Neural cell (in vitro differentiated cells): ENCODE data around the gene ASIC3. TPM values are rescaled to one million over a fixed set of nuclear protein-coding genes. Genes with fewer than 3 reads are reported as not detected.

ENCODE experiments used
- H2AFZ ChIP-seq: fragments of 200-600, 300-800 bp; sonication (generic), shearing (Covaris generic); 2 replicates; pipeline ENCODE4 v1.6.0; 2014; ENCODE audit warnings: low read depth, mild to moderate bottlenecking, antibody characterized with exemption, low read length, moderate library complexity
- H3F3A ChIP-seq: fragments of 200-600 bp; shearing (Covaris generic); 2 replicates; pipeline ENCODE4 v1.6.1; 2016; ENCODE audit warnings: mild to moderate bottlenecking, moderate library complexity, mixed read lengths, antibody characterized with exemption, low read length; ENCODE audit not compliant: insufficient read depth, poor library complexity, severe bottlenecking
- H3K27ac ChIP-seq: fragments of 200-600, 300-800 bp; sonication (generic), shearing (Covaris generic); 2 replicates; pipeline ENCODE4 v1.5.1; 2014; ENCODE audit warnings: mild to moderate bottlenecking, low read length, moderate library complexity
- H3K27me3 ChIP-seq: fragments of 300-800, 200-600 bp; sonication (generic), shearing (Covaris generic); 2 replicates; pipeline ENCODE4 v1.6.0; 2014; ENCODE audit warnings: mild to moderate bottlenecking, low read depth, low read length, moderate library complexity; ENCODE audit not compliant: insufficient read depth
- H3K36me3 ChIP-seq: fragments of 300-800, 200-600 bp; sonication (generic), shearing (Covaris generic); 2 replicates; pipeline ENCODE4 v1.5.1; 2014; ENCODE audit warnings: mild to moderate bottlenecking, antibody characterized with exemption, low read length, moderate library complexity; ENCODE audit not compliant: insufficient read depth
- H3K4me2 ChIP-seq: fragments of 300-800, 200-600 bp; sonication (generic), shearing (Covaris generic); 2 replicates; pipeline ENCODE4 v1.6.0; 2014; ENCODE audit warnings: mild to moderate bottlenecking, low read length
- H3K4me3 ChIP-seq: fragments of 300-800, 200-600 bp; sonication (generic), shearing (Covaris generic); 2 replicates; pipeline ENCODE4 v1.5.1; 2014; ENCODE audit warnings: mild to moderate bottlenecking, low read length, moderate library complexity
- H3K79me2 ChIP-seq: fragments of 200-600 bp; shearing (Covaris generic); replicated peaks from 2 replicates; pipeline ENCODE4 v1.6.0; 2014; ENCODE audit warnings: mild to moderate bottlenecking, low read length, moderate library complexity; ENCODE audit not compliant: insufficient read depth
- H3K9ac ChIP-seq: fragments of 300-800, 200-600 bp; sonication (generic), shearing (Covaris generic); 2 replicates; pipeline ENCODE4 v1.6.1; 2016; ENCODE audit warnings: mild to moderate bottlenecking, low read length, mixed read lengths
- H3K9me2 ChIP-seq: fragments of 200-600 bp; shearing (Covaris generic); 2 replicates; pipeline ENCODE4 v1.6.1; 2016; ENCODE audit warnings: mild to moderate bottlenecking, low read length, mixed read lengths; ENCODE audit not compliant: insufficient read depth
- H3K9me3 ChIP-seq: fragments of 200-600, 300-800 bp; sonication (generic), shearing (Covaris generic); 2 replicates; pipeline ENCODE4 v1.6.1; 2016; ENCODE audit warnings: mild to moderate bottlenecking, mixed run types, low read length, moderate library complexity, mixed read lengths
- H4K20me1 ChIP-seq: fragments of 200-600 bp; shearing (Covaris generic); 2 replicates; pipeline ENCODE4 v1.6.1; 2016; ENCODE audit warnings: mild to moderate bottlenecking, mixed run types; ENCODE audit not compliant: insufficient read depth
- EP300 ChIP-seq: fragments of 450-650 bp; conservative IDR thresholded peaks from 2 replicates; pipeline ENCODE4 v1.6.1; 2014; ENCODE audit warnings: antibody characterized with exemption, mild to moderate bottlenecking, moderate library complexity; ENCODE audit not compliant: poor library complexity, severe bottlenecking
- EZH2 ChIP-seq: fragments of 200-600, 300-800 bp; shearing (Covaris generic), sonication (generic); IDR thresholded peaks from 2 replicates; pipeline ENCODE4 v1.6.1; 2014; ENCODE audit warnings: antibody characterized with exemption, low read length, borderline replicate concordance, mild to moderate bottlenecking; ENCODE audit not compliant: insufficient read depth, poor library complexity, severe bottlenecking
- MXI1 ChIP-seq: fragments of 450-650 bp; conservative IDR thresholded peaks from 2 replicates; pipeline ENCODE4 v1.6.1; 2014; ENCODE audit warnings: antibody characterized with exemption, mild to moderate bottlenecking; ENCODE audit not compliant: poor library complexity, severe bottlenecking
- POLR2AphosphoS5 ChIP-seq: IDR thresholded peaks from 2 replicates; pipeline ENCODE4 v1.6.1; 2012
- RAD21 ChIP-seq: fragments of 450-650 bp; conservative IDR thresholded peaks from 2 replicates; pipeline ENCODE4 v1.6.1; 2014; ENCODE audit warnings: antibody characterized with exemption, mild to moderate bottlenecking, moderate library complexity
- SMC3 ChIP-seq: fragments of 450-650 bp; conservative IDR thresholded peaks from 2 replicates; pipeline ENCODE4 v1.6.1; 2014; ENCODE audit warnings: antibody characterized with exemption, mild to moderate bottlenecking, moderate library complexity; ENCODE audit not compliant: poor library complexity
- TAF1 ChIP-seq: IDR thresholded peaks from 2 replicates; pipeline ENCODE4 v1.6.1; 2012; ENCODE audit warnings: low read depth
- polyA plus RNA-seq: library from polyadenylated mRNA; depleted of rRNA; stranded (reverse); fragments of >200 nt; gene quantifications from 2 replicates; pipeline ENCODE4 v1.2.3, GENCODE V29; 2014
- TF ChIP-seq, protein P1 (sequence below): IDR thresholded peaks from 2 replicates; pipeline ENCODE4 v1.6.1; 2012; ENCODE audit warnings: borderline replicate concordance
- TF ChIP-seq, protein P2 (sequence below): fragments of 450-650 bp; IDR thresholded peaks from 2 replicates; pipeline ENCODE4 v1.5.1; 2014; ENCODE audit warnings: antibody characterized with exemption, mild to moderate bottlenecking, moderate library complexity; ENCODE audit not compliant: poor library complexity, severe bottlenecking

Gene ASIC3
- polyA plus RNA-seq, 1 donor from 2014 or later = 3.3 TPM

DNA sequence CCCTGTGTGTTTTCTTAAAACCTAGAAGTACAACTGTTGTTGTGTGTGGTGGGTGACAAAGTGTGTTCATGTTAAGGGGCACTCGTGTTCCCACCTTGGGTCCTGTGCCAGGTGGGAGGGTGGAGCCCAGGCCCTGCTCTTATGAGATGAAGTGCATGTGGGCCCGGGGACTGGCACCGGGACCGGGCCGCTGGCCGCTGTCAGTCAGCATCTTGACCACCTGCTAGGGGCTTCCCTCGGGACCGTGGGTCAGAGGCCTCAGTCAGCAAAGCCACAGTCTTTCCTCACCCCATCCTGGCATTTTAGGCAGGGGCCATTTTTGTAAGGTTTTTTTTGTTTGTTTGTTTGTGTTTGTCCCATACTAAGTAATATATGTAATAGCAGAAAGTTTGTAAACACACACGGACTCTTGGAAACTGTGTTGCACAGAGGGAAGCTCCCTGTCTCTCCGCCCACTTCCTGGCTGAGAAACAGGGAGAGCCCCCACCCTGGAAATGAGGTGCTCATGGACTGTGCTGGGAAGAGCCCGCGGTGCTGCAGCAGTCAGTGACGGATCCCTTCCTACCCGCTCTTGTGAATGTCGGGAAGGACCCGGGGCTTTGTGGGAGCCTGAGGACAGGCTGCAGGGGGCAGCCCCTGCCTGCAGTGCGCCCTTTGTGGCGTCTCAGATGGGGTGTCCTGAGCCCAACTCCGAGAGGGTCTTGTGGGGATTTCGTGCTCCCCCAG, 51.3 kb downstream of the ASIC3 start:
- Histone ChIP-seq H2AFZ (no peak overlapping the region), H3K4me3 (no peak overlapping the region), H3K36me3 (no peaks in the 10 kb centered on the region), H3K79me2 (peaks cover 31% of the 10 kb centered on the region), H3F3A (no peaks in the 10 kb centered on the region), H3K27me3 (no peaks in the 10 kb centered on the region), H3K9ac (no peak overlapping the region), H3K27ac (no peak overlapping the region), H4K20me1 (peaks cover 9% of the 10 kb centered on the region), H3K9me3 (no peaks in the 10 kb centered on the region), H3K9me2 (no peaks in the 10 kb centered on the region), H3K4me2 (no peak overlapping the region)
- TF ChIP-seq MXI1 = no peak
- no peak for TF ChIP-seq EZH2
- no peak for TF ChIP-seq POLR2AphosphoS5
- no peak for TF ChIP-seq EP300
- TF ChIP-seq, protein P1, sequence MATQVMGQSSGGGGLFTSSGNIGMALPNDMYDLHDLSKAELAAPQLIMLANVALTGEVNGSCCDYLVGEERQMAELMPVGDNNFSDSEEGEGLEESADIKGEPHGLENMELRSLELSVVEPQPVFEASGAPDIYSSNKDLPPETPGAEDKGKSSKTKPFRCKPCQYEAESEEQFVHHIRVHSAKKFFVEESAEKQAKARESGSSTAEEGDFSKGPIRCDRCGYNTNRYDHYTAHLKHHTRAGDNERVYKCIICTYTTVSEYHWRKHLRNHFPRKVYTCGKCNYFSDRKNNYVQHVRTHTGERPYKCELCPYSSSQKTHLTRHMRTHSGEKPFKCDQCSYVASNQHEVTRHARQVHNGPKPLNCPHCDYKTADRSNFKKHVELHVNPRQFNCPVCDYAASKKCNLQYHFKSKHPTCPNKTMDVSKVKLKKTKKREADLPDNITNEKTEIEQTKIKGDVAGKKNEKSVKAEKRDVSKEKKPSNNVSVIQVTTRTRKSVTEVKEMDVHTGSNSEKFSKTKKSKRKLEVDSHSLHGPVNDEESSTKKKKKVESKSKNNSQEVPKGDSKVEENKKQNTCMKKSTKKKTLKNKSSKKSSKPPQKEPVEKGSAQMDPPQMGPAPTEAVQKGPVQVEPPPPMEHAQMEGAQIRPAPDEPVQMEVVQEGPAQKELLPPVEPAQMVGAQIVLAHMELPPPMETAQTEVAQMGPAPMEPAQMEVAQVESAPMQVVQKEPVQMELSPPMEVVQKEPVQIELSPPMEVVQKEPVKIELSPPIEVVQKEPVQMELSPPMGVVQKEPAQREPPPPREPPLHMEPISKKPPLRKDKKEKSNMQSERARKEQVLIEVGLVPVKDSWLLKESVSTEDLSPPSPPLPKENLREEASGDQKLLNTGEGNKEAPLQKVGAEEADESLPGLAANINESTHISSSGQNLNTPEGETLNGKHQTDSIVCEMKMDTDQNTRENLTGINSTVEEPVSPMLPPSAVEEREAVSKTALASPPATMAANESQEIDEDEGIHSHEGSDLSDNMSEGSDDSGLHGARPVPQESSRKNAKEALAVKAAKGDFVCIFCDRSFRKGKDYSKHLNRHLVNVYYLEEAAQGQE = no peak
- TF ChIP-seq TAF1 = no peak
- TF ChIP-seq SMC3 = no peak
- TF ChIP-seq RAD21 = no peak
- TF ChIP-seq, protein P2, sequence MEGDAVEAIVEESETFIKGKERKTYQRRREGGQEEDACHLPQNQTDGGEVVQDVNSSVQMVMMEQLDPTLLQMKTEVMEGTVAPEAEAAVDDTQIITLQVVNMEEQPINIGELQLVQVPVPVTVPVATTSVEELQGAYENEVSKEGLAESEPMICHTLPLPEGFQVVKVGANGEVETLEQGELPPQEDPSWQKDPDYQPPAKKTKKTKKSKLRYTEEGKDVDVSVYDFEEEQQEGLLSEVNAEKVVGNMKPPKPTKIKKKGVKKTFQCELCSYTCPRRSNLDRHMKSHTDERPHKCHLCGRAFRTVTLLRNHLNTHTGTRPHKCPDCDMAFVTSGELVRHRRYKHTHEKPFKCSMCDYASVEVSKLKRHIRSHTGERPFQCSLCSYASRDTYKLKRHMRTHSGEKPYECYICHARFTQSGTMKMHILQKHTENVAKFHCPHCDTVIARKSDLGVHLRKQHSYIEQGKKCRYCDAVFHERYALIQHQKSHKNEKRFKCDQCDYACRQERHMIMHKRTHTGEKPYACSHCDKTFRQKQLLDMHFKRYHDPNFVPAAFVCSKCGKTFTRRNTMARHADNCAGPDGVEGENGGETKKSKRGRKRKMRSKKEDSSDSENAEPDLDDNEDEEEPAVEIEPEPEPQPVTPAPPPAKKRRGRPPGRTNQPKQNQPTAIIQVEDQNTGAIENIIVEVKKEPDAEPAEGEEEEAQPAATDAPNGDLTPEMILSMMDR = no peak

DNA sequence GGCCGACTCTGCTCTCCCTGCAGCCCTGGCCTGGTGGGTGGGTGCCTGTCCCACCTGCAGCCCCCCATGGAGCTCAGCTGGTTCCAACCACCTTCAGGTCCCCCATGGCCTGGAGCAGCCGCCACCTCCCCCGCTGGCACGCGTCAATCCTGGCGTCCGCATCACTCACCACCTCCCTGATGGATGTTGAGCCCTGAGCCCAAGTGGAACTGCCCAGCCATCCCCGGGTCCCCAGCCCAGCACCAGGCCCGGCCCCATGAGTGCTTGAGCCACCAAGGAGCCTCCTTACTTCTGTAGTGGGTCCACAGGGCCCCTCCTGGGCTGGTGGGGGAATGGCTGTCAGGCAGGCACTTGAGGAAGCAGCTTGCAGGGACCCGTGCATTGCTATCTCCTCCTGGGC, 52.6 kb downstream of the ASIC3 start:
- H3K27ac ChIP-seq = no peak overlapping the region
- no peaks in the 10 kb centered on the region for H3K9me2 ChIP-seq
- H3K9me3 ChIP-seq = no peaks in the 10 kb centered on the region
- H3K9ac ChIP-seq = no peak overlapping the region
- H3K27me3 ChIP-seq = no peaks in the 10 kb centered on the region
- TF ChIP-seq SMC3 (no peak), POLR2AphosphoS5 (no peak), EP300 (no peak), TAF1 (no peak), MXI1 (no peak), RAD21 (no peak), EZH2 (no peak)
- TF ChIP-seq, protein P1 = no peak
- TF ChIP-seq, protein P2 = no peak
- no peak overlapping the region for H2AFZ ChIP-seq
- no peak overlapping the region for H3K4me2 ChIP-seq
- no peaks in the 10 kb centered on the region for H3F3A ChIP-seq
- no peaks in the 10 kb centered on the region for H3K36me3 ChIP-seq
- H3K4me3 ChIP-seq = no peak overlapping the region
- H4K20me1 ChIP-seq = peaks cover 4% of the 10 kb centered on the region
- H3K79me2 ChIP-seq = peaks cover 19% of the 10 kb centered on the region
